GM18507 (cell line): Measurements from ENCODE around the gene PLA2G4D.

Experiments used
- DNase-seq: peaks from one replicate; pipeline ENCODE4 v3.0.0; 2011; ENCODE audit warnings: low read depth; ENCODE audit not compliant: insufficient read length; ENCODE audit errors: extremely low spot score
- FAIRE-seq: peaks from 2 replicates; lab custom pipeline; 2011; peaks lifted over from hg19 to GRCh38; lab: Jason Lieb, UNC

The PLA2G4D gene

DNA sequence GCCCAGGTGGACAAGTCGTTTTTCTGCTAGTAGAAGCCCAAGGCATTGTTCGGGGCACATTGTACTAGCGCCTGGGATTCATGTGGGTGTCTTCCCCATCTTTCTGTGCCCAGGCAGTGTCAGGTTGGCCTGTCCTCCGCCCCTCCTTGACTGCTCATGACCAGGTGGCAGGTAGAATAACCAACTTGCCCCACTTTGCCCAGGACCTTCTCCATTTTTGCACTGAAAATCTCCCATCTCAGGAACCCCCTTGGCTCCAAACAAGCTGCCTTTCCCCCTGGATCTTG lies 33.9 kb downstream of the PLA2G4D start:
- DNase-seq (no peak), FAIRE-seq (no peak)

DNA sequence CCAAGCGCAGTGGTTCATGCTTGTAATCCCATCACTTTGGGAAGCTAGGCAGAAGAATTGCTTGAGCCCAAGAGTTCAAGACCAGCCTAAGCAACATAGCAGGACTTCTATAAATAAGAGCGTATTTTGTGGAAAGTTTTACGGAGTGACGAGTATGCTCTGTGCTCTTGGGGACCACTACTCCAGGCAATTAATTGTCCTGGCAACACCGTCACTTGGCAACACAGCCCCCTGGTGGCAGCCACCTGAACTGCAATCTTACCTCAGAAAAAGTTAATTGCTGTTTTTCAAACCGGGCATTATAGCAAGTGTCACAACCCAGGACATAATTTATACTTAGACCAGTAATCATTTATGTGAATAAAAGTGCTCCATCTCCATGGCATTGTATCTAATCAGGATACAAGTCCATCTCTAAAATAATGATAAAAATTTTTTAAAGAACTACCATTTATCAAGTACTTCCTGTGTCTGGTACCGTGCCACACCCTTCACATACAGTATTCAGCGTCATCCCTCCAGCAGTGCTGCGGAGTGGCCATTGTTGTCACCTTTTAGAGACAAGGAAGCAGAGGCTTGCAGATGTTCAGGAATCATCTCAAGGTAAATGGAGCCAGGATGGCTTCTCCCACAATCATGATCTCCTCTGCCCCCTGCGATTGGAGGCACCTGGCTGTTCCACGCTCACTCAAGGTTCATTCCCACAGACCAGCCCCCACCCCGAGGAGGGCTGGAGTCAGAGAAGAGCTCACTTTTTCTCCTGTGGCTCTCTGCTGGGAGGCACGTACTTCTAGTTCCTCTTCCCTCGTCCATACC lies 34.5 kb downstream of the PLA2G4D start:
- FAIRE-seq (peak; percentile 78), DNase-seq (peak; percentile 46)

DNA sequence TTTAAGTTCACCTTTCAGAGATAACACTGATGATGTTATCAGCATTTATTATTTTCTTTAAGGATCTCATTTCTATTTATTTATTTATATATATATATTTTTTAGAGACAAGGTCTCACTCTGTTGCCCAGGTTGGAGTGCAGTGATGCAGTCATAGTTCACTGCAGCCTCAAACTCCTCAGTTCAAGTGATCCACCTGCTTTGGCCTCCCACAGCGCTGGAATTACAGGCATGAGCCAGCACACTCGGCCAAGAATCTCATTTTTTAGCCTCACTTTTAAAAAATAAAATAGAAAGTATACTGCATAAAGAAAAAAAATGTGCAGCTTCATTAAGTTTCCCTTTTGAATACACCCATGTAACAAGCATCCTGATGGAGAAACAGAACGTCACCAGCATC lies 35.6 kb downstream of the PLA2G4D start:
- DNase-seq (no peak), FAIRE-seq (no peak)

DNA sequence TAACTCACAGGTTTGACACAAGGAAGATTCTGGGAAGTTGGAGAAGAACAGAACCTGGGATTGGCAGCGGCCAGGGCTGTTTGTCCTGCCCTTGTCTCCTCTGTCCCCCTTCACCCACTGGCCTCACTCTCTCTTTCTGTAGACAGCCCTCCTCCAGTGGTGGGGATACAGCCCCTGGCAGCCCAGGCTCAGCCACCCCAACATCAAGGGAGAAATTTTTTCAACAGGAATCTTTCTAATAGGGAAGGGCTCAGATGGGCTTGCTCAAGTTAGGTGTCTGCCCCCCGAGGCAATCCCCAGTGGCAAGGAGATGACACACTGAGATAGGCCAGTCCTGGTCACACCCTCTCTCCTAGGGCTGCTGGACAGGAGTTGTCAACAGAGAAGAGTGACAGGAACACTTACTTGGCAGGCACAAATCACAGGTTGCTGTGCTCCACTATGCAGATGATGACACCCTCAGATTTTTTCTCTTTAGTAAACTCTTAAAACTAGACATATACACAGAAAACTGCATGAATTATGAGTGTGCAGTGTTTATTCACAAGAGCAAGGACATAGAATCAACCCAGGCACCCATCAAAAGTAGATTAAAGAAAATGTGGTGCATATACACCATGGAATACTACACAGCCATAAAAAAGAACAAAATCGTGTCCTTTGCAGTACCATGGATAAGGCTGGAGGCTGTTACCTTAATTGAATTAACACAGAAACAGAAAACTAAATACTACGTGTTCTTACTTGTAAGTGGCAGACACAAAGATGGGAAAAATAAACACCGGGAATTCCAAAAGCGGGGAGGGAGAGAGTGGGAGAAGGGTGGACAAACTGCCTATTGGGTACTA lies 36.3 kb downstream of the PLA2G4D start:
- FAIRE-seq (no peak), DNase-seq (no peak)

DNA sequence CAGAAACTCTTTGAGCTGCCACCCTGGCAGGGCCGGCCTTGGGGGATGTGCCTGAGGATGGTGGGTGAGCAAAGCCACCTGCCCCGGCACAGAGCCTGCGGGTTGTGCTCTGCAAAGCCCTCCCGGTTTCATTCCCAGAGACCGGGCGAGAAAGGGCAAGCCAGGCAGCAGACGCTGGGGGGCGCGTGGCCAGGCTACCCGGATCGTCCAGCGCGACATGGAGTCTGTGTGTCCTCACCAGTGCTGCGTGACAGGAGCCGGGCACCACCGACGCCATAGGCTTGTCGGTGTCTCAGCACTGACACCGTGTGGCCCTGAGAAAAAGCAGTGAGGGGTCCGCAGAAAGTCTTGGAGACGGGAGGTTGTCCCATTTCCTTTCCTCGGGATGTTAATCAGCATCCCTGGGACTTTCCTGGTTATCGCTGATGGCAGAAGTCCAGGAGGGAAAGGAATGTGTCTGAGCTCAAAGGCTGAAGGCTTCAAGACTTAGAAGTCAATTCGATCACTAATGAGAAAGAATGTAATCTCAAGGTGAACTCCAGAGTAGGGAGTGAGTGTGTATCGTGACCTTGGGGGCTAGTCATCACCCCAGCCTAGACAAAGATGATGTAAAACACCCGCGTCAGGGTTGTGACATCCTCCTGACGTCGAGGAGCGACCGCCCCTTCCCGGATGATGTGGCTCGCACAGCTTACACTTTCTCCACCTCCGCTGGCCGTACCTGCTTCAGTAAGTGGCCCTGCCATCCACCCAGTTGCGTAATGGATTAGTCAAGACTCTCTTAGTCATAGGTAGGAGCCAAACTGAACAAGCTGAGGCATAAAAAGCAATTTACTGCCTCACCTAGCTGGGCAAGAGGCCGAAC lies 37.2 kb downstream of the PLA2G4D start:
- peak; percentile 48 for DNase-seq
- peak; percentile 80 for FAIRE-seq

DNA sequence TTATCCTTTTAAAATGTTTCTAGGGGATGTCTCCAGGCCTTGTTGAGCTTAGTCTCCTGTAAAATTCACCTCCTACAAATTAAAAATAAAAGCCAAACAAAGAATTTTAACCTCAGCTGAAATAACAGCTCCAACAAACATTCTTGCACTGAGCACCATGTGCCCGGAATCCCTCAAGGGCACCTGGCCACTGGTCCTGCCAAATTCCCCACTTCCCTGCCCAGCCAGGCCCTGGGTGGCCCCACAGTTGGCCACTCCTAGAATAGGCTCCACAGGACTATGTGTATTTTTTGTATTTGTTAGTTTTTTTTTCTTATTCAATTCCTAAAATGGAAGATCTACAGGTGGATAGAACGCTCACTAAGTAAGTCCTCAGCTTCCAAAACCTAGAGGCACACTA lies 40.4 kb downstream of the PLA2G4D start:
- FAIRE-seq, result no peak
- DNase-seq, result no peak

DNA sequence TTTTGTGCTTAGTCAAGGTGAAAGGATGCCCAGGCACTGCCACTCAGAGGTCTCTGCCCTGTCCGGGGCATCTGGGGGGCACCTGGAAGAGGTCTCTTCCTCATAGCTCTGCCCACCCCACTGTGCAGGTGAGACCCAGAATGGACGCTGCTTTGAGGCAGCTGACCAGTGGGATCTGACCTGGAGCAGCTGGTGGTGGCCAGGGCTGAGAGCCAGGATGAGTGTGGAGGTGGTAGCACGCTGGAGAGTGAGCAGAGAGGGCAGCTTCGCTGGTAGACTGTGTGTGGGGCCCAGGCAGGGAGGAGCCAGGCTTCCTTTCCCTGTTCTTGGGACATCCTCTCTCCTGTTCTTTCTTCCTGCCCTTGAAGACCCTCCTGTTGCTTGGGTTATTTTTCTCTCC lies 41.4 kb downstream of the PLA2G4D start:
- FAIRE-seq (no peak), DNase-seq (no peak)

DNA sequence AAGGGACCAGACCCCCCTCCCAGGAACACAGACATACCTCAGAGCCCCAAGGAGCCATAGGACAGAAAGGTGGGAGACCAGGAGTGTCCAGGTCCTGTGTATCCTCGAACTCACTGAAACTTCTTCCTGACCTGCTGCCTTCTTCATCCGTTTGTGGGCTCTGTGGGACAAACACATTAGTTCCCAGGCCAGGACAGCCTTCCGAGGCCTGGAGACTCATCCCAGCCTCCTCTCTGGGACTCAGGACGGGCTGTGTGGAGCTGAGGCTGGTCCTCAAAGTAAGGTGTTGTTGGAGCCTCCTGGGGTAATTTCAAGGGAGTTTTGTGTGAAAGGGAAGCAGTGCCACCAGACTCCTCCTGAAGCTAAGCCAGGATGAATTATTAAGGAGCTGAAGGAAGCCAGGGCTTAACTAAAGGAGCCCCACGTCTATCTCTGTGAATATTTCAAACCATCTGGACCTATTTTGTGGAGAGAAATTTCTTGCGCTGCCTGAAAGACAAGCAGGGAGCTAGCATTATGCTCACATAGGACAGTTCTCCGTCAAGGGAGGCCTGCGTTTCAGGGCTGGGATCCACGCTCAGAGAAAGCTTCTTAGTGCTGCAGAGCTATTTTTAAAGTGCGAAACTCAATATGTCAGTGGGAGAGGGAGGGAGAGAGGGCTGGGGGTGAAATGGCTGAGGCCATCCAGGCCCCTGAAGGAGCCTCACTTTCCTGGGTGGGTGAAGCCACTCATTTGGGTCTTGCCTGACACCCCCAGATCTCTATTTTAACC lies 43.7 kb downstream of the PLA2G4D start:
- DNase-seq (no peak), FAIRE-seq (no peak)

DNA sequence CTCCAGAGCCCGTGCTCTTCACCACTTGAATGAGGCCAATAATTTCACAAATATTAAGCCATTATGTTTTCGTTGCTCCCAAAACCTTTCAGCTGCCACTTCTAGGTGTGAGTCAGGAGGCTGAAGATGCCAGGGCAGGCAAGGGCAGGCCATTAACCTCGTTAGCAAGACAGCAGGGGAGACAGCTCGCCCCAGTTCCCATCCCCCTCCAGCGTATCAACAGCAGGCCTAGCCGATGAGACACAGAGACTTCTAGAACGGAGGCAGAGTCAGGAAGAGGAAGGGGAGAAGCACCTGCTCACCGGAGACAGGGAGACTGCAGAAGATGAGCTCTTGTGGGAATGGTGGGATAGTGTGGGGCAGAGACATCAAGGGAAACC lies 45.6 kb downstream of the PLA2G4D start:
- no peak for DNase-seq
- FAIRE-seq, result no peak

DNA sequence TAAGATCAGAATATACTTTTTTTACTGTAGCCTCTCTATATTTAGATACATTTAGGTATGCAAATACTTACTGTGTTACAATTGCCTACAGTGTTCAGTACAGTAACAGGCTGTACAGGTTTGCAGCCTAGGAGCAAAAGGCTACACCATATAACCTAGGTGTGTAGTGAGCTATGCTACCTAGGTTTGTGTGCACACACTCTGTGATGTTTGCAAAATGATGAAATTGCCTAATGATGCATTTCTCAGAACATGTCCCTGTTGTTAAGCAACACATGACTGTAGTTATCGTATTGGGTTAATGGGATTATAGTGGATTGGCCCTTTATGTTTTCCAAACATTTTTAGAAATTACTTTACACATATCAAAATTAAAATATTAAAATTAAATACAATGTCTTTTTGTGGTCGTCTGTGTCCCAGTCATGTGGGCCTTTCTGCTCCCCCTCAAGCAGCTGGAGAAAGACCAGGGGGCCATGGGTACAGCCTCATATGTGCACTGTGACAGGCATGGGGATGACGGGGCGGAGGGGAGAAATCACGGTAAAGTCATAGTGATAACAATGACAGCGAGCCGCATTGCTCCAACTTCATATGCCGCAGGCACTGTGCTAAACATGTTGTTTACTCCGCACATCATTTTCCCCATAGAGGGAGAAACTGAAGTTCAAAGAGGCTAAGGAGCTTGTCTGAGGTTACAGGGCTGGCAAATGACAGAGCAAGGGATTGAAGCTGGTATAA lies 46.1 kb downstream of the PLA2G4D start:
- FAIRE-seq (no peak), DNase-seq (no peak)

DNA sequence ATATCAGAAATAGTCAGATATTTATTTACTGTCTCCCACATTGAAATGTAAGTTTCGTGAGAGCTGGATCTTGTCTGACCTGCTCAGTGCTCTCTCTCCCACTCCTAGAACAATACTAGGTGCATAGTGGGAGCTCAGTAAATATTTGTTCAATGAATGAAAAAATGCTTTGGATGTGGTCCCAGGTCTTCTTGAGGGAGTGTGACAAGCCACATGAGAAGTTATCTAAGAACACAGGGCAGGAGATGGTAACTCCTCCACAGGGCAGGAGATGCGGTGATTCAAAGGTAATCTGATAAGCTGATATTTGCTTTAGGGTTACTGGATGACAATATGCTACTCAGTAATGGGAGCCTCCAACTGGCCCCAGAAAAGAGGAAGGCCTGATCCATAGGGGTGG lies 47.8 kb downstream of the PLA2G4D start:
- no peak for DNase-seq

DNA sequence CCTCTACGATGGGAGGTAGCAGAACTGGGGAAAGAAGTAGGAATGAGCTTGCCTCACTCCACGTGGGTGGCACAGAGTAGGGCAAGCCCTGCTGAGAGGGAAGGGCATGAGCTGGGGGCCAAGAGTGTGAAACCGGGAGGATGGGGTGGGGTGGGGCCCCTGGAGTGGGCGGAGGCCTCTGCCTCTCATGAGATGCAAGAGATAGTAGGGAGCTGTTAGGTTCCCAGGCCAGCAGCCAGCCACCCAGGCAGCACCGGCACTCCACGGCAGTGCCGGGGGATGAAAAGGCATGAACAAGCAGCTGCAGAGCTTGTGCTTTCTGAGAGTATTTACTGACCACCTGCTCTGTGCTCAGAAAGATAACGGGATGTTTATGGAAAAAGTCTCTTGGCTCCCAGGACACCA lies 49.1 kb downstream of the PLA2G4D start:
- no peak for DNase-seq
- FAIRE-seq, result no peak

More for the DNA sequence above, 47.8 kb downstream of the PLA2G4D start:
- FAIRE-seq, result no peak

DNA sequence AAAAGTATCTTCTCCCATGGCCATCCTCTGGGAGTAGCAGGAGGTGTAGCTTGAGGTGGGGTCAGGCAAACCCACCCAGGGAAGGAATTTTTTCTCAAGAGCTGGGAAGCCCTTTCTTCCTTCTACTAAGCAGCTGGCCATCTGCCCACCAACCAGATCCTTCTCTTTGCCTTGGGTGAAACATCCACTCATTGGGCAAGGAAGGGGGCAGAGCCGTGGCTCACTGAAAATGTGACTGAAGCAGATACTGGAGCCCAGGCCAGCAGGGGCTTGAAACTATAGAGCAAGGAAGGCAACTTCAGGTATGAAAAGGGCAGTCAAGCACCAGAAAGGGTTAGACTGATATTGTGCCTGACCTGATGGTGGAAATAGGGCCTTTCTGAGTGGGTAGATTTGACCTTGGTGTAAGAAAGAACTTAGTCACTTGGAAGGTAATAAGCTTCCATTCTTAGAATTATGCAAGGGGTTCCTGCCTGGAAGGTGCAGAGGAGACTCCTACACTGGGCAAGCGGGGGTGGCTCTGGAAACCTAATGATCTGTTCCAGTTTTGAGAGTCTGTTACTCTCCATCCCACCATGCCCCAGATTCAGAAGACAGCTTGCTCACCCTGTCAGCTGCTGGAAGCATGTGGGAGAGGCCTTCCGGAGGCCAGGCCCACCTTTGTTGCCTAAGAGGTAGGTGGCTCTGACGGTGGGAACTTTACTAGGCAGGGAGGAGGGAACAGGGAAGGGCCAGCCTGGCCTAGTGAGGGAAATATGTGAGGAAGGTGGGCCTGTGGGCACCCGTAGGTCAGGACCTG lies 51.6 kb downstream of the PLA2G4D start:
- no peak for FAIRE-seq
- no peak for DNase-seq

DNA sequence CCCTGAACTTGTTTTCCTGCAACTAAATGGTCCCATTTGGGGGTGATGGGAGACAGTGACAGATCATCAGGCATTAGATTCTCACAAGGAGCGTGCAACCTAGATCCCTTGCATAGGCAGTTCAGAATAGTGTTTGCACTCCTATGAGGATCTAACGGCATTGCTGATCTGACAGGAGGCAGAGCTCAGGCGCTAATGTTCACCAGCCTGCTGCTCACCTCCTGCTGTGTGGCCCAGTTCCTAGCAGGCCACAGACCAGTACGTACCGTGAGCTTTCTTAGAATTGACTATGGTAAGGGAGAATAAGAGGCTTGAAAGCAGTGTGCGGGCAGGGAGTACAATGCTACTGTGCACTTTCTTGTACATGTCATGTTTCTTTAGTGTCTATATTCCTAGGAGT lies 56.0 kb downstream of the PLA2G4D start:
- no peak for DNase-seq
- FAIRE-seq, result no peak

DNA sequence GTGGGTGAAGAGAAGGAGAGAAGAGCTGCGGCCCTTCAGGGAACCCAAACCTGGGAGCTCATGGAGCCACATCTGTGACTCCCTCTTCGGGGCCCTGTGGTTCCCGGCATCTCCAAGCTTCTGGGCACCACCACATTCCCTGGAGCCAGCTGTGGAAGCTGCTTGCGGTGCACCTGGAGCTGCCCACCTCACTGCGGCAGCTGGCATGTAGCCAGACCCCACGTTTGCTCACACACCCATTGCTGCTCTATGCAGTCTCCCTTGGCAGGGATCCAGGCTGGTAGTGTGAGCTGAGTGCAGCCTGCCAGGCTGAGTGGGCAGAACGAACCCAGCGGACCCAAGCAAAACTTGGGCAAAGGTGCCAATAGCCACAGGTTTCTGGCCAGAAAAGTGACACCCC lies 56.7 kb downstream of the PLA2G4D start:
- no peak for FAIRE-seq
- no peak for DNase-seq

DNA sequence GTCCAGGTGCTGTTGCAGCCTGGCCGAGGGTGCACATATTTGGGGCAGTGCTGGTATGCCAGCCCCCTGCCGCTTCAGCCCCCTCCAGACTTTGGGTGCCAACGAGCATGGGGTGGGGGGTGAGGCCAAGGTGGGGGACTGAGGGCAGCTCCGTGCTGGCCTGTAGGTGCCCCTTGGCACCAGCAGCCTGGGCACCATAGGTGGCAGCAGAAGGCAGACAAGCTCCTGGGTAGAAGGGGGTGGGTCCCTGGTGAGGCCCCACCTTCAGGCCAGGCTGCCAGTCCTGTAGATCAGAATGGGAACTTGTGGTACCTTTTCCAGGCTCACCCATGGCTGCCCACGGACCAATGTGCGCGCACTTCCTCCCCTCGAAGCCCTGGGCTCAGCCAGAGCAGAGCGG lies 57.4 kb downstream of the PLA2G4D start:
- FAIRE-seq (no peak), DNase-seq (no peak)

DNA sequence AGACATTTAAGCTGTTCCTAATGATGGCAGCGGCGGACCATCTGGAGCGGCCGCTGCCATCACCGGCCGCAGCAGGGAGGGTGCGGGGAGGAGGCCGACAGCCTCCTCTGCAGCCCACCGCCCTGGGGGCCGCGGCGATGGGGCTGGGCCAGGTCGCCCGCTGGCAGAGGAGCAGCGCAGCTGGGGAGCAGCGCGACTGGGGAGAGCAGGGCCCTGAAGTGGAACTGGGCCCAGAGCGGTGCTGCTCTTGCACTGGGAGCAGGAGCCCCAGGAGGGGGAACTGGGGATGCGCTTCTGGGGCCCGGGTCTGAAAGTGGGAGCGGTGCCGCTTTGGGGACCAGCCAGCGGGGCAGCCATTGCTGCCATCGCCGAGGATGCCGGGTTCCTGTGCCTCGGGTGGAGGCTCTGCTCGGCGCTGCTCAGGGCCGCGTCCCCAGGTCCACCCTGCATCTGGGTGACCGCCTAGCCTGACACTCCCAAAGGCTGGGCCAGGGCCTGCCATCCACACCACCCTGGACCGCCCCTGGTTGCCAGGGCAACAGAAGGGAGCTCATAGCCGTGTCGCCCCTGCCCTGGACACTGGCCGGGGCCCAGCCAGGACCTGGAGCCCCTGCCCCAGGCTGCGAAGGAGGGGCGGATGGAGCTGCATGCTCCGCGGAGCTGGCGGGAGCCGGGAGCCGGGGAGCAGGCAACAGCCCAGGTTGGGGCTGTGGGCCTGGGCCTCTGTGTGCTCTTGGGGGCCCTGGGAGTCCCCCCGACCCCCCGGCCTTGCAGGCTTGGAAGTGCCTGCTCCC lies 58.1 kb downstream of the PLA2G4D start:
- FAIRE-seq, result no peak
- DNase-seq, result no peak
